Endothelial cell of umbilical vein (primary cell): ENCODE measurements around the gene LOXL1. TPM values are rescaled to one million over a fixed set of nuclear protein-coding genes. Genes with fewer than 3 reads are reported as not detected.

Experiments
- BruUV-seq: library from RNA; stranded (reverse); fragments of 400-500 nt; replicated peaks from 2 replicates; lab custom pipeline; 2021; lab: Mats Ljungman, UMichigan
- CTCF ChIA-PET: fragments of 300-600, 350-600 bp; sonication (Branson Sonifier 250); formaldehyde crosslinking; loops from one replicate; lab custom pipeline; 2021; ENCODE audit warnings: antibody characterized with exemption, inconsistent platforms; lab: Charles Lee
- POLR2A ChIA-PET: fragments of 300-600, 350-600 bp; sonication (Branson Sonifier 250); formaldehyde crosslinking; loops from one replicate; lab custom pipeline; 2021; ENCODE audit warnings: antibody characterized with exemption, inconsistent platforms; lab: Charles Lee
- DNase-seq: peaks from one replicate; pipeline ENCODE4 v3.0.0-alpha.2; 2011; ENCODE audit warnings: low read depth, low spot score
- FAIRE-seq: peaks from 2 replicates; lab custom pipeline; 2011; peaks lifted over from hg19 to GRCh38; lab: Jason Lieb, UNC
- H2AFZ ChIP-seq: 2 replicates; pipeline ENCODE4 v1.6.0; 2012; ENCODE audit warnings: low read depth, low read length, control low read depth, inconsistent platforms
- H3K27ac ChIP-seq: 2 replicates; pipeline ENCODE4 v1.5.1; 2011; ENCODE audit warnings: low read depth, mild to moderate bottlenecking, control low read depth, low read length, moderate library complexity; ENCODE audit not compliant: insufficient read depth
- H3K27me3 ChIP-seq, 2 experiments: 2 replicates each; pipeline versions ENCODE4 v1.6.0 to v1.6.1; 2011; ENCODE audit warnings: low read length in 2 of 2, mixed read lengths in 1 of 2; ENCODE audit not compliant: control insufficient read depth in 2 of 2, insufficient read depth in 2 of 2
- H3K36me3 ChIP-seq, 2 experiments: 2 replicates in 1 of 2; 3 replicates in 1 of 2; pipeline ENCODE4 v1.5.1; 2011; ENCODE audit warnings: low read length in 2 of 2, mild to moderate bottlenecking in 1 of 2, moderate library complexity in 1 of 2; ENCODE audit not compliant: control insufficient read depth in 2 of 2, insufficient read depth in 2 of 2; ENCODE audit errors: extremely low read depth in 1 of 2
- H3K4me1 ChIP-seq: 3 replicates; pipeline ENCODE4 v1.5.1; 2011; ENCODE audit warnings: mild to moderate bottlenecking, low read length; ENCODE audit not compliant: control insufficient read depth, insufficient read depth; ENCODE audit errors: extremely low read depth
- H3K4me2 ChIP-seq: 2 replicates; pipeline ENCODE4 v1.6.1; 2011; ENCODE audit warnings: low read length, control low read depth, mixed read lengths; ENCODE audit not compliant: insufficient read depth
- H3K4me3 ChIP-seq, 3 experiments: fragments of 200-600 bp in 1 of 3; sonication (generic), shearing (Covaris generic) in 1 of 3; replicated peaks in 1 of 3; 2 replicates each; pipeline ENCODE4 v1.5.1; 2011 to 2016; ENCODE audit warnings: control low read depth in 3 of 3, low read length in 3 of 3, mild to moderate bottlenecking in 2 of 3, inconsistent platforms in 1 of 3, low read depth in 1 of 3, moderate library complexity in 1 of 3; ENCODE audit not compliant: insufficient read depth in 1 of 3
- H3K79me2 ChIP-seq: 2 replicates; pipeline ENCODE4 v1.6.0; 2012; ENCODE audit warnings: low read length, inconsistent platforms; ENCODE audit not compliant: control insufficient read depth, insufficient read depth
- H3K9ac ChIP-seq: replicated peaks from 2 replicates; pipeline ENCODE3; 2011; ENCODE audit warnings: low read length, control low read depth; ENCODE audit not compliant: insufficient read depth; ENCODE audit errors: extremely low read depth
- H3K9me1 ChIP-seq: replicated peaks from 3 replicates; pipeline ENCODE4 v1.6.0; 2011; ENCODE audit warnings: mild to moderate bottlenecking, low read length; ENCODE audit not compliant: control insufficient read depth, insufficient read depth; ENCODE audit errors: extremely low read depth
- H3K9me3 ChIP-seq: replicated peaks from 2 replicates; pipeline ENCODE4 v1.5.1; 2012; ENCODE audit warnings: low read length, inconsistent platforms; ENCODE audit not compliant: control insufficient read depth, insufficient read depth
- H4K20me1 ChIP-seq: replicated peaks from 2 replicates; pipeline ENCODE3; 2011; ENCODE audit warnings: mild to moderate bottlenecking, low read length; ENCODE audit not compliant: control insufficient read depth, insufficient read depth; ENCODE audit errors: extremely low read depth
- EZH2 ChIP-seq: IDR thresholded peaks from 2 replicates; pipeline ENCODE4 v1.6.1; 2012; ENCODE audit warnings: borderline replicate concordance, low read depth, mild to moderate bottlenecking, moderate library complexity, low read length, inconsistent platforms; ENCODE audit not compliant: severe bottlenecking
- FOS ChIP-seq: IDR thresholded peaks from 2 replicates; pipeline ENCODE4 v1.6.1; 2011; ENCODE audit warnings: mild to moderate bottlenecking, low read length, moderate library complexity, borderline replicate concordance; ENCODE audit not compliant: insufficient read depth
- GATA2 ChIP-seq: IDR thresholded peaks from 2 replicates; pipeline ENCODE4 v1.7.0; 2011; ENCODE audit warnings: low read depth, mild to moderate bottlenecking, moderate library complexity, mixed read lengths, low read length; ENCODE audit not compliant: insufficient read length, insufficient read depth
- JUN ChIP-seq: IDR thresholded peaks from 2 replicates; pipeline ENCODE4 v1.6.1; 2011; ENCODE audit warnings: borderline replicate concordance, low read depth; ENCODE audit not compliant: insufficient read length, insufficient read depth
- MYC ChIP-seq: IDR thresholded peaks from one replicate; pipeline ENCODE4 v1.6.1; 2011; ENCODE audit warnings: mild to moderate bottlenecking, low read depth, low read length
- POLR2A ChIP-seq: IDR thresholded peaks from 2 replicates; pipeline ENCODE4 v1.6.1; 2012; ENCODE audit warnings: low read depth, mild to moderate bottlenecking, control low read depth, low read length
- POLR2AphosphoS5 ChIP-seq: IDR thresholded peaks from 2 replicates; pipeline ENCODE4 v1.6.1; 2012; ENCODE audit warnings: low read depth, mild to moderate bottlenecking, control low read depth, low read length, moderate library complexity; ENCODE audit not compliant: insufficient read depth
- dilution Hi-C: fragments of 300-500 bp; cut with MboI; formaldehyde crosslinking; loops from one replicate; pipeline ENCODE4 v1.15.0; 2019; ENCODE audit warnings: low sequenced_read_pairs; ENCODE audit not compliant: extremely low pct_ligation_motif_present
- intact Hi-C: fragments of 100-400 bp; cut with micrococcal nuclease; formaldehyde crosslinking; loops from one replicate; pipeline ENCODE4 v1.10.0; 2022
- polyA plus RNA-seq, 4 experiments: library from polyadenylated mRNA; depleted of rRNA in 3 of 4; stranded (reverse) in 3 of 4; unstranded in 1 of 4; fragments of >200 nt; gene quantifications; 2 replicates each; pipeline versions ENCODE4 v1.2.1 to v1.2.3, GENCODE V29; 2011 to 2012; ENCODE audit warnings: missing spikeins in 1 of 4
- total RNA-seq: library from RNA; stranded (reverse); gene quantifications from 2 replicates; pipeline ENCODE4 v1.2.3, GENCODE V29; 2021
- TF ChIP-seq, protein P1 (sequence below), 2 donors: IDR thresholded peaks; 1 replicate in 1 of 2; 2 replicates in 1 of 2; pipeline ENCODE4 v1.5.1; 2011; ENCODE audit warnings: low read length in 2 of 2, mild to moderate bottlenecking in 2 of 2, moderate library complexity in 2 of 2, control low read depth in 1 of 2, inconsistent platforms in 1 of 2, low read depth in 1 of 2; ENCODE audit not compliant: insufficient read depth in 1 of 2; ENCODE audit errors: extremely low read depth in 1 of 2
- TF ChIP-seq, protein P2 (sequence below): IDR thresholded peaks from 2 replicates; pipeline ENCODE4 v1.6.1; 2011; ENCODE audit not compliant: insufficient read depth, insufficient read length

Gene LOXL1
- total and polyA plus RNA-seq, 2 donors (not counting 3 experiments of a cell fraction or from before 2014, with no cell fraction given), result 5.2 to 14.4 TPM

DNA sequence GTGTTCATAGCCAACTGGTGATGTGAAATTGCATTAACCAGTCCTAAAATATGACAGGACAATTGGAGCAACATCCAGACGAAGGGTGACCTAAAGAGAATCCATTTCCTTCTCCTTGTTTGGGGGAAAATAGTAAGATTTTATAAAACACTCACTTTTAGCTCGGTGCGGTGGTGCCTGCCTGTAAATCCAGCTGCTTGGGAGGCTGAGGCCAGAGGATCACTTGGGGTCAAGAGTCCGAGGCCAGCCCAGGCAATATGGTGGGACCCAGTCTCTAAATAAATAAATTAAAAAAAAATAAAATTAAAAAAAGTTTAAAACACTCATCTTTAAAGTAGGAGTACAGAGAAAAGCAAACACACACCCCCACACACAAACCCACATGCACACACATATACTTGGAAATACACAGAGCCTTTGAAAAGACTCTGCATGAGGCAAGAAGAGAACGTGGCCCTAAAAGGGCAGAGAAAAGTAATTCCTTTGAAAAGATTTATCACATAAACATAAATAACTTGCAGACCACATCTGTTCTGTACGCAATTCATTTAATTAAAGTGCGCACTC lies 14.1 kb upstream of the LOXL1 start:
- Histone ChIP-seq H3K9me3 (no peaks in the 10 kb centered on the region), H3K27me3 (peaks cover 0 to 10% of the 10 kb centered on the region in 2 experiments), H3K9ac (no peak overlapping the region), H3K36me3 (no peaks in the 10 kb centered on the region), H3K79me2 (no peaks in the 10 kb centered on the region), H2AFZ (no peak overlapping the region), H3K27ac (no peak overlapping the region), H4K20me1 (no peaks in the 10 kb centered on the region), H3K9me1 (no peaks in the 10 kb centered on the region), H3K4me2 (no peak overlapping the region), H3K4me3 (no peak overlapping the region), H3K4me1 (no peaks in the 10 kb centered on the region)
- TF ChIP-seq JUN (no peak), POLR2AphosphoS5 (no peak), MYC (no peak), EZH2 (no peak), FOS (no peak), POLR2A (no peak), GATA2 (no peak)
- TF ChIP-seq, protein P1, sequence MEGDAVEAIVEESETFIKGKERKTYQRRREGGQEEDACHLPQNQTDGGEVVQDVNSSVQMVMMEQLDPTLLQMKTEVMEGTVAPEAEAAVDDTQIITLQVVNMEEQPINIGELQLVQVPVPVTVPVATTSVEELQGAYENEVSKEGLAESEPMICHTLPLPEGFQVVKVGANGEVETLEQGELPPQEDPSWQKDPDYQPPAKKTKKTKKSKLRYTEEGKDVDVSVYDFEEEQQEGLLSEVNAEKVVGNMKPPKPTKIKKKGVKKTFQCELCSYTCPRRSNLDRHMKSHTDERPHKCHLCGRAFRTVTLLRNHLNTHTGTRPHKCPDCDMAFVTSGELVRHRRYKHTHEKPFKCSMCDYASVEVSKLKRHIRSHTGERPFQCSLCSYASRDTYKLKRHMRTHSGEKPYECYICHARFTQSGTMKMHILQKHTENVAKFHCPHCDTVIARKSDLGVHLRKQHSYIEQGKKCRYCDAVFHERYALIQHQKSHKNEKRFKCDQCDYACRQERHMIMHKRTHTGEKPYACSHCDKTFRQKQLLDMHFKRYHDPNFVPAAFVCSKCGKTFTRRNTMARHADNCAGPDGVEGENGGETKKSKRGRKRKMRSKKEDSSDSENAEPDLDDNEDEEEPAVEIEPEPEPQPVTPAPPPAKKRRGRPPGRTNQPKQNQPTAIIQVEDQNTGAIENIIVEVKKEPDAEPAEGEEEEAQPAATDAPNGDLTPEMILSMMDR (IDR thresholded peaks at IDR 0.05; ENCODE audit: extremely low read depth in 1 of 2, insufficient read depth in 1 of 2, low read depth in 1 of 2, low read length in 2 of 2), result no peak
- TF ChIP-seq, protein P2, sequence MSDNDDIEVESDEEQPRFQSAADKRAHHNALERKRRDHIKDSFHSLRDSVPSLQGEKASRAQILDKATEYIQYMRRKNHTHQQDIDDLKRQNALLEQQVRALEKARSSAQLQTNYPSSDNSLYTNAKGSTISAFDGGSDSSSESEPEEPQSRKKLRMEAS, result no peak
- FAIRE-seq (no peak), DNase-seq (no peak)
- intact Hi-C loops, result no loop called here
- CTCF ChIA-PET, result interaction anchor here (0.6 to 13.7 kb wide), 5 partner anchors 9 to 51 kb away, joined by 3 to 239 read pairs (median 3); partner anchors contain the start of genes LOXL1 and TBC1D21
- dilution Hi-C loops, result no loop called here
- POLR2A ChIA-PET, result no interaction called here
- BruUV-seq, result no TSS peak
